IPS DF 19.7 (cell line): ENCODE measurements around the gene MC1R.
"Not testable (repeated sequence)": the region's sequence is repeated elsewhere in the genome, so short reads cannot be mapped to it uniquely, and the experiment has no call there.

Source experiments
- DNase-seq: peaks from one replicate; pipeline ENCODE4 v3.0.0-alpha.2; 2013; ENCODE audit warnings: low read depth, low spot score

MC1R gene

DNA sequence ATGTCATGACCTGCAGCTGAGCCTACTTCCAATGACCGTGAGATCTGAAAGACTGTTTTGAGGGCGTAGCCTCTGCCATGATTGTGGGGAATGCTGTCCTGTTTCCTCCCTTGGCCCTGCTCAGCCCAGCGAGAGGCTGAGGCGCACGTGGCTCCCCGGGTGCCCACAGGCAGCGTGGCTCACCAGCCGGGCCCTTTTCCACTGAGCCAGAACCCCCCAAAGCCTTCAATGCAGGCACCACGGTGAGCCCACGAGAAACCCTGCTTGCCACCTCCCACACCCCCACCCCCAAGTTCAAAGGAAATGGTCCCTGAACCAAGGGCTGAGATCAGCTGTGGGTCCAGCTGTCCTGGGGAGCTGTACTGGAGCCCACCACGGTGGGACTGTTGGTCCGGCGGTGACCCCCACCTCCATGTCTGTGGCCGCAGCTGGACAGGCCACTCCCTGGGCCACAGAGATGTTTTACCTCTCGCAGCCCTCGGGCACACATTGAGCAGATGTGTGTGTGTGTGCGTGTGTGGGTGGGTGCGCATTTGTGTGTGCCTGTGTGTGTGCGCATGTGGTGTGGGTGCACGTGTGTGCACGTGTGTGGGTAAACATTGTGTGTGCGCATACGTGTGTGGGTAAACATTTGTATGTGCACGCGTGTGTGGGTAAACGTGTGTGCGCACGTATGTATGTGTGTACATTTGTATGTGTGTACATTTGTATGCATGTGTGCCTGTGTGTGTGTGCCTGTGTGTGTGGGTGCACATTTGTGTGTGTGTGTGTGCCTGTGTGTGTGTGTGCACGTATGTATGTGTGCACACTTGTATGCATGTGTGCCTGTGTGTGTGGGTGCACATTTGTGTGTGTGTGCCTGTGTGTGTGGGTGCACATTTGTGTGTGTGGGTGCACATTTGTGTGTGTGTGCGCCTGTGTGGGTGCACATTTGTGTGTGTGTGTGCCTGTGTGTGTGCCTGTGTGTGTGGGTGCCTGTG, 5.0 kb upstream of the MC1R start:
- DNase-seq = no peak

DNA sequence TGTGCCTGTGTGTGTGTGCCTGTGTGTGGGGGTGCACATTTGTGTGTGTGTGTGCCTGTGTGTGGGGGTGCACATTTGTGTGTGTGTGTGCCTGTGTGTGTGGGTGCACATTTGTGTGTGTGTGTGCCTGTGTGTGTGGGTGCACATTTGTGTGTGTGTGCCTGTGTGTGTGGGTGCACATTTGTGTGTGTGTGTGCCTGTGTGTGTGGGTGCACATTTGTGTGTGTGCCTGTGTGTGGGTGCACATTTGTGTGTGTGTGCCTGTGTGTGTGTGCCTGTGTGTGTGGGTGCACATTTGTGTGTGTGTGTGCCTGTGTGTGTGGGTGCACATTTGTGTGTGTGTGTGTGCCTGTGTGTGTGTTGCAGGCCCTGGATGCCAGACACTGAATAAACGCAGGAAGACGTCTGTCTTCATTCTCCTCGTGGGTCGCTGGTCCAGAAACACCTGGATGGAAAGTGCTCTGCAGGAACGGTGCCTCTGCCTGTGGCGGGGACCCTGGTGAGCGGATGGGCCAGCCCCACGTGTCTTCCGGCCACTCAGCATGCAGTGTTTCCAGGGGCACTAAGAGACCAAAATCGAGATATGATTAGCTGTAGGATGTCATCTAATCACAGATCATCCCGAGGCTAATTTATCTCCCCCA, 3.9 kb upstream of the MC1R start:
- not testable (repeated sequence) for DNase-seq

DNA sequence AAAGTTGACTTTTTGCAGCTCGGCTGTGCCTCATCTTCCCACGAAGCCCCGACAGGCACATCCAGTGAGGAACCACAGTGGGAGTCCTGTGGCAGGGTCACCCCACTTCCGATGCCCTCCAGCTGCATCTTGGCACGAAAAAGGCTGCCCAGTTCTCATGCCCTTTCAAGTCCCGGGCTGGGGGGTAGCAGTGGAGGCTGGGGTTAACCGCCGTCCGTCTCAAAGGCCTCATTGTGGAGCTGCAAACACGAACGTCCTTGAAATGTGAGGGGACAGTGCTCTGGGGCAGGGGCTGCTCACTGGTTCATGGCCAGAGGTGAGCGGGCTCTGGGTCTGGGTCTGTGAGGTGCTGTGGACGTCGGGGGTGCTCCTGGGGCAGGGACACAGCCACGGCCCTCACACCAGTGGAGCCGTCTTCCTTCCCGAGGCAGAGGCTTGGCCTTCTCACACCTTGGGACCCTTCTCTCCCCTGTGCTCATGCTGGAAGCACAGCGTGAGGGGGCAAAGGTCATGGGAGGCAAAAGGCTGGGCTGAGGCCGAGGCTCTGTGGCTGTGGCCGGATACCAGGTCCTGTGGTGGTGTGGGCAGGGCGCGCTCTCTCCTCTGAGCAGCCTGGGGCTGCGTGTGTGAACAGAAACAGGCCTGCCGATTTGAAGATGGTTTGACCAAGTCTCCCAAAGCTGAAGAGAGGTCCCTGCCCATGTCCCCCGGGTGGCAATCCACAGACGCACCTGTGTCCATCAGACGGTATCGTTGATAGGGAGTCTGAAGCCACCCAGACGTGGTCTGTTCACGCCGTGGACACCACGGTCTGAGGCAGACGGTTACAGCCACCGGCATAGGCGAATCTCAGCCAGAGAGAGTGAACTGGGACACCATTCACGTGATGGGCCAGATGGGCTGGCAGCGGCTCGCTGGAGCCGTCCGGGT, 3.1 kb upstream of the MC1R start:
- DNase-seq = no peak

DNA sequence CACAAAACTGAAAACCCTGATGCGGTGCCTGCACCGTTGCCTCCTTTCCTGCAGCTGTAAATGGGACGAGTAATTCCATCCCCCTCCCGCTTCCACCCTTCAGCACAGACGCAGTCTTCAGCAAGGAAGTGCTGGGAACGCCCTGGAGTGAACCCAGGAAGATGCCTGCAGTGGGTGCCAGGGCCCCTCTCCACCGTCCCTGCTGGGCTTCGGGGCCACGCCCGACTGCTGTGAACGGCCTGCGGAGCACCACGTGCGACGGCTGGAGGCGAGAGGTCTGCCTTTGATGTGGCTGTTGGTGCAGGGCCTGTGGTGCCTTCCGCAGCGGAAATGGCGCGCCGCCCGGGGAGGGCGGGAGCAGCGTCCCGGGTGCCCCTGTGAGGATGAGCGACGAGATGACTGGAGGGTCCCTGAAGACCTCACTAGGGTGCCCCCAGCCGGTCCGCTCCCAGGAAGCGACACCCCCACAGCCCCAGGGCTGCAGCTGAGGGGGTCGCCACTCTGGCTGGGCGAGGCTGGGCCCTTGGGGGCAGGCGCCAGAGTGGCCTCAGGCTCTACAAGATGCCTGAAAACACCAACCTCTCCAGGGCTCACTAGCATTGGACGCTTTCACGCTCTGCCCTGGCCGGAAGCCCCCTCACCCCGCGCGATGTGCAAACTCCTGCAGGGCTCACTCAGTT, 749 bp upstream of the MC1R start:
- no peak for DNase-seq

DNA sequence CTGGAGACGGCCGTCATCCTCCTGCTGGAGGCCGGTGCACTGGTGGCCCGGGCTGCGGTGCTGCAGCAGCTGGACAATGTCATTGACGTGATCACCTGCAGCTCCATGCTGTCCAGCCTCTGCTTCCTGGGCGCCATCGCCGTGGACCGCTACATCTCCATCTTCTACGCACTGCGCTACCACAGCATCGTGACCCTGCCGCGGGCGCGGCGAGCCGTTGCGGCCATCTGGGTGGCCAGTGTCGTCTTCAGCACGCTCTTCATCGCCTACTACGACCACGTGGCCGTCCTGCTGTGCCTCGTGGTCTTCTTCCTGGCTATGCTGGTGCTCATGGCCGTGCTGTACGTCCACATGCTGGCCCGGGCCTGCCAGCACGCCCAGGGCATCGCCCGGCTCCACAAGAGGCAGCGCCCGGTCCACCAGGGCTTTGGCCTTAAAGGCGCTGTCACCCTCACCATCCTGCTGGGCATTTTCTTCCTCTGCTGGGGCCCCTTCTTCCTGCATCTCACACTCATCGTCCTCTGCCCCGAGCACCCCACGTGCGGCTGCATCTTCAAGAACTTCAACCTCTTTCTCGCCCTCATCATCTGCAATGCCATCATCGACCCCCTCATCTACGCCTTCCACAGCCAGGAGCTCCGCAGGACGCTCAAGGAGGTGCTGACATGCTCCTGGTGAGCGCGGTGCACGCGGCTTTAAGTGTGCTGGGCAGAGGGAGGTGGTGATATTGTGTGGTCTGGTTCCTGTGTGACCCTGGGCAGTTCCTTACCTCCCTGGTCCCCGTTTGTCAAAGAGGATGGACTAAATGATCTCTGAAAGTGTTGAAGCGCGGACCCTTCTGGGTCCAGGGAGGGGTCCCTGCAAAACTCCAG, 1.1 kb downstream of the MC1R start:
- no peak for DNase-seq

DNA sequence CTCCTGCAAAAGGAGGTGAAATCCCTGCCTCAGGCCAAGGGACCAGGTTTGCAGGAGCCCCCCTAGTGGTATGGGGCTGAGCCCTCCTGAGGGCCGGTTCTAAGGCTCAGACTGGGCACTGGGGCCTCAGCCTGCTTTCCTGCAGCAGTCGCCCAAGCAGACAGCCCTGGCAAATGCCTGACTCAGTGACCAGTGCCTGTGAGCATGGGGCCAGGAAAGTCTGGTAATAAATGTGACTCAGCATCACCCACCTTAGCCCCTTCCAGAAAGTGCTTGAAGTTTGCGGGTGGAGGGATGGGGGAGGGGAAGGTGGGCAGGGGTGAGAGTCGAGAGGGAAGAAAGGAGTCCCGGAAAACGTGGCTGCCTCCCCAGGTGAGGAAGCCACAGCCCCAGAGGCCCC, 2.1 kb downstream of the MC1R start:
- no peak for DNase-seq

DNA sequence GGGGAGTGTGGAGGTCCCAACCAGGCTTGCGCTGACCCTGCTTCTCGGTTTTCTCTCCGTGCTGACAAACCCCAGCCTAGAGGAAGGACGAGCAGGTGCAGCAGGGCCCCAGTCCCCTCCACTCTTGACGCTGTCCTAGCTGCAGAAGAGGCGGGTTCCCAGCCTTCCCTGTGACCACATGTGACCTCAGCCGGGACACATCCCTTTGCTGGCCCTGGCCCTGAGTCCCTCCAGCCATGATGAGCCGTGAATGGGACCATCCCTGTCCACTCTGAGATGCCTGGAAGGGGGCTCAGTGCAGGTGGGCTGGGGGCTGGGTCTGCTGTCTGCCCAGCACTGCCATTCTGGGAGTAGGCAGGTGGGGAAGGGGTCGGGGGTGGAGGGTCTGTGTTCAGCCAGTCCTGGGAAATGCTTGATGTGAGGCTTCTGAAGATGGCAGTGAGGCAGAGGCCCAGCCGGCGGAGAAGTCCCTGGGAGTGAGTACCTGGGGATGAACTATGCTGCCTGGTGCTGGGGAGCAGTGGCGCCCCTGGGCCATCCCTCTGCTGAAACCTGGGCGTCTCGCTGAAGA, 2.6 kb downstream of the MC1R start:
- DNase-seq = no peak

DNA sequence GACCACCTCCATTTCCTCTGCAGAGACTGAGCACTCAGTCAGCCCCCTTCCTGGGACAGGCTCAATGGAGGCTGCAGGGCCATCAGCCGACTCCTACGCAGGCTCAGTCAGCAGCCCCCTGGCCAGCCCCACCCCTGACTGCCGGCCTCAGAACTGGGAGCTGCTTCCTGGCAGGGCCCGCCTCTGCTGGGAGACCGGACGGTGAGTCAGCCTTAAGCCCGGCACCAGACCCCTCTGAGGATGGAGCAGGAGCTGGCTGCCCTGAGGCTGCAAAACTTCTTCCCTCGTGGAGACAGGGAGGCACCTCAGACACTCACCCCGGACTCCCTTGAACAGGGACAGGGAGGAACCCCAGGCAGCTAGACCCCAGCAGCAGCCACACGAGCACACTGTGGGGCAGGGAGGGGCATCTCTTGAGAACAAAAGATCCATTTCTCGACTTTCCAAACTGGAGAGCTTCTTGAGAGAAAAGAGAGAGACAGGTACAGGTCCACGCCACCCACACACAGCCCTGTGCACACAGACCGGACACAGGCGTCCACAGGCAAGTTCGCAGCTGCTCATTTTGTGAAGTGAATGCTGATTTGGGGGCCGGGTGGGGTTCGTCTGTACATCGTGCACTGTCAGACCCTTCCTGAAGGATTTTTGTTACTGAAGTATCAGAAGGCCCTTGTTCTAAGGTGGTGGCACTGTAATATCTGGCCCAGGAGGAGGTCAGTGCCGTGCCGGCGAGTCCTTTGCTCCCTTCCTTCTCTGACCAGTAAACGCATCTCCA, 3.2 kb downstream of the MC1R start:
- no peak for DNase-seq

DNA sequence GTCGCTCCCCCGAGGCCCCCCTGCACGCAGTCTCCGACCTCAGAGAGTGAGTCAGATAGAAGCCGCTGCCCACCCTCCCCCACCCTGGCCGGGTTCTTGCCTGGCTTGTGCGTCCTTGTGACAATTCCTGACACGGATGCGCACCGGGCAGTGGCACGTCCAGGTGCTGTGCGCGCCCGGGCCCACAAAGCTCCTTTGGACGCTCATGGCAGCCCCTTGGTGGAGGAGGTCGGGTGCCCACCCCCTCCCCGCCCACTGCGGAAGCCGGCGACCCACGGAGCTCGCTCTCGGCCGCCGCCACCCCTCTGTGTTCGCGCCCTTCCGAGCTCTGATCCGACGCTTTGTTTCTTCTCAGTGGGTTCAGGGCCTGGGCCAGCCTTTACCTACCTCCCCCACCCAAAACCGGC, 3.8 kb downstream of the MC1R start:
- no peak for DNase-seq

DNA sequence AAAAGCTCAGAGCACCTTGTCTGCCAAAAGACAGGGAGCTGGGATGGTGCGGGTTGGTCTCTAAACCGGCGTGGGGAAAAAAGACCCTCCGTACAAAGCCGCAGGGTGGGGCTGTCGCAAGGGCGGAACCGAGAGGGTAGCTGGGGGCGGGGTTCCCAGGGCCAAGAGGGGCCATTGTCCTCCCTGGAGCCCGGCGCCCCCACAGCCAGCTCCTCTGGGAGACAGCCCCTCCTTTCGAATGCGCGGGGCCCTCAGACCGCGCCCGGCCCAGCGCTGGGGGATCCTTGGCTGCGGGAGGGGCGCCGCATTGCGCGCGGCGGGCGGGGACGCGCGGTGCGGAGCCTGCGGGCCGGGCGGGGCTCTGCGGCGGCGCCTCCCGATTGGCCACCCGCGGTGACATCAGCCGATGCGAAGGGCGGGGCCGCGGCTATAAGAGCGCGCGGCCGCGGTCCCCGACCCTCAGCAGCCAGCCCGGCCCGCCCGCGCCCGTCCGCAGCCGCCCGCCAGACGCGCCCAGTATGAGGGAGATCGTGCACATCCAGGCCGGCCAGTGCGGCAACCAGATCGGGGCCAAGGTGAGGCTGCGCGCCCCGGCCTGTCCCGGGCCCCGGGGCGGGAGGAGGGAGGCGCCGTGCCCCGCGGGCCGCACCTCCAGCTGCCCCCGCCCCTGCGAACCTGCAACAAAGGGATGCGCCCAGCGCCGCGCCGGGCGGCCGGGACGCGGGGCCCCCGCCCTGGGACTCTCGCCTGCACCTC, 4.4 kb downstream of the MC1R start, which contains the start of gene TUBB3:
Gene TUBB3, plus strand, starts transcription at position 459 of the 756 bp plus-strand sequence. Its CDS starts 60 bp downstream, at position 519.
- DNase-seq = no peak

DNA sequence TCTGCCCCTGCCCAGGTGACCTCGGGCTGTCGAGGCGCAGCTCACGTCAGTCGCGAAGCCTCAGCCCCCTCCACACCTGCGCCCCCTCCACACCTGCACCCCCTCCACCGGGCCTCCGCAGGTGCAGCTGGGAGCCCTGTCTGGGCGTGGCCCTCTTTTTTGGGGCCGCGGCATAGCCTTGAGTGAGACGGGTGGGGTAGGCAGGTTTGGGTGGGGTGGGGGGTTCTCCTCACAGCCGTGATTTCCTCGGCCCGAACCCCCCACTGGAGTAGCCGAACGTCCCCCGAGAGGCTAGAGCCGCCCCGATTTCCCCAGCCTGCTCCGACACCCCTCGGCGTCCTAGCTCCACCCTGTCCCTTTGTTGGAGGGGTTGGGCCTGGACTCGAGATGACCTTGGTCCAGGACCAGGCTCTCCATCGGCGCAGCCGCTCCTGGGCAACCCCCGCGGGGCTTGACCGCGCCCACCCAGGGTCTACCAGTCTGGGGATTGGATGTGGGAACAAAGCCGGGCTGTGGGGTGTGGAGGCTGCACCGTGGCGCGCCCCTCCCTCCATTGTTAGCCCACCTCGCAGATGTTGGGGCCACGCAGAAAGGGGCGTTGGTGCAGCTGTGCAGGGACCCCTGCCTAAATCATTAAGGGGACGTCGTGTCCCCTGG, 5.1 kb downstream of the MC1R start:
- no peak for DNase-seq

DNA sequence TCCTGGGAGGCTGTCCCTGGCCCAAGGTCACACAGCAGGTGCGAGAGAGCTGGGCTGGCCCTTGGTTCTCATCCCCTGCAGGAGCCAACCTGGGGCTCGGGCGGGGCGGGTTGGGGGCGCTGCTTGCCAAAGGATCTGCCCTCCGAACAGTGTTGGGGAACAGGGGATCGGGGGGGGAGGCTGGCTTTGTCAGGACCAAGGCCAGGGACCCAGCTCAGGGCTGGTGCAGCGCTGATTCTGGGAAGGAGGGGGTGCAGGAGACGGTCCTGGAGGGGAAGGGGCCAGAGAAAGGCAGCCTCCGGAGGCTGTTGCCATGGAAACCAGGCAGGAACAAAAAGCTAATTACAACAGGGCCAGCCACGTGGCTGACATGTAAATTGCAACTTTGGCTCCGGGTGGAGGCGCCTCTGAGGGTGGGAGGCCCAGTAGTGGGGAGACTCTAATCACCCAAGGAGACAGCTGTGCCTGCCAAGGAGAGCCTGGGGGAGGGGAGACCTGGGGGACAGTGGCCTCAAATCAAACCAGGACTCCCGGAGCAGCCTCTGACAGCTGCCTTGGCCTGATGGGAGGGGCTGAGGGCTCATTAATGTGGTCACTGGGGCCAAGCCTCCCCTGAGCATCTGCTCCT, 5.7 kb downstream of the MC1R start:
- DNase-seq = no peak

DNA sequence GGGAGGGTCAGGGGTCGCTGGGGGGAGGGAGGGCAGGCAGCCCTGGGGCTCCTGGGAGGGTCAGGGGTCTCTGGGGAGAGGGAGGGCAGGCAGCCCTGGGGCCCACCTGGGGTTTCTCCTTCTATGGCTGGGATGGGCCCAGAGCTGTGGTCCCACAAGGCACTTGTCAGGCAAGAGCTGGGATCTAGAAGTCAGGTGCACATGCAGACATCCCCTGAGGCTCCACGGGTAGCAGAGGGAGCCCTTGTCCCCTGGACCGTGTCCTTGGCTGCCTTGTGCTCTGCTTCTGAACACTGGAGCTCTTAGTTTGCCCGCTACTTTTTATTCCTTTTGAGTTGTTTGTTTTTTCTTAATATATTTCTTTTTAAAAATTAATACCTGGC, 6.3 kb downstream of the MC1R start:
- DNase-seq = no peak

DNA sequence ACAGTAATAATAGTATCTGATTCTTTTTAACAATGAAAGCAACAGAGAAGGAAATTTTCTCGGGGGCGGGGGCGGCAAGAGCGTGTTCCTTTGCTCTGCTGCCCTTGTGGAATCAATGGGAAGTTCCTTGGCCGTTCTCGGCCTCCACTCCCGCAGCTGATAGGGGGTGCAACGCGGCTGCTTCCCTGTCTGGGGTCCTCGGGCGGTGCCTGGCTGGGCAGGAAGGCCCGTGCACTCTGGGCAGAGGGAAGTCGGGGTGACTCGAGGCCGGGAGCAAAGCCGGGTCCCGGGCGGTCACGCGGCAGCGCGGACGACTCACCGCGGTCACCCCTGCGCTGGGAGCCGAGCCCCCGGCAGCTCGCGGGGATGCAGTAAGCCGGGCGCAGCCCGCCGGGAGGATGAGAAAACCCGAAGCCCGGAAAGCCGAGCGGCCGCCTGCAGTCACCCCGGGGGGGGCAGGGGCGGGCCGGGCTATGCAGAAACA, 7.0 kb downstream of the MC1R start:
- DNase-seq = no peak

DNA sequence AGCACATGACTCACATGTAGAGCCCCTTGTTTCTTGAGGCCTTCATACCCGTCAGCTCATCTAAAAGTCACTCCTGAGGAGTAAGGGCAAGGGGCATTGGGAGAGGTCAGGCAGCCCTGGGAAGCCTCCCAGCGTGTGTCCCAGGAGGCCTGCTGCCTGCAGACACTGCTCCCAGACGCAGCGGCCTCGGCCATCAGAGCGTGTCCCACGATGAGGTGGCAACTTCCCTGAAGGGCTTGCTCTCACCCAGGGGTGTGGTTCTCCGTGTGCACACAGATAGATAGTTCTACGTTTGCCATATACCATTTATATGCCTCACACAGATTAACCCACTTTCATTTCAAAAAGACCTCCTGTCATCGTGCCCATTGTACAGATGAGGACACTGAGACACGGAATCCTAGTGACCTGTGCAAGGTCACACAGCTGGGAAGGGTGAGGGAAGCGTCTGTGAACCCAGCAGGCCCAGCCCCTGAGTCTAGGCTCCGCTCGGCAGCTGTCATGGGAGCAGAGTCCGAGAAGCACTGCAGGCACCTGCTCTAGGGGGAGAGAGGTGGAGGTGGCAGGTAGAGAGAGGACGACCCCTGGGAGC, 12.7 kb downstream of the MC1R start:
- no peak for DNase-seq

DNA sequence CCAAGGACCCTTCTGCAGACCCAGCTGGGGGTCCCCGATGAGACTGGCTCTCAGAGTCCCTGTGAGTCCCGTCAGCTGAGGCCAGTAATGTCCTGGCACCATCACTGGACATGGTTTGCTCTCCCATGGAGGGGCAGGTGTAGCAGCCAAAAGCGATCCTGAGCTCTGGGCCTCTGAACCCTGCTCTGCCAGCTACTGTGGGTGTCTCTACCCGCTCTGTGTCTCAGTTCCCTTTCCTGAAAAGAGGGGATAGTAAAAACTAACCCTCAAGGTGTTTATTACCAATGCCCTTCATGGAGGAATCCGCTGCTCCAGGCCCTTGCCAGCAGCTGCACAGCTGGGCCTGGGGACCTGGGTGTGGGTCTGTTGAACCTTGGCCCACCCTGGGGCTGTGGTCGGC, 13.3 kb downstream of the MC1R start:
- DNase-seq = no peak

DNA sequence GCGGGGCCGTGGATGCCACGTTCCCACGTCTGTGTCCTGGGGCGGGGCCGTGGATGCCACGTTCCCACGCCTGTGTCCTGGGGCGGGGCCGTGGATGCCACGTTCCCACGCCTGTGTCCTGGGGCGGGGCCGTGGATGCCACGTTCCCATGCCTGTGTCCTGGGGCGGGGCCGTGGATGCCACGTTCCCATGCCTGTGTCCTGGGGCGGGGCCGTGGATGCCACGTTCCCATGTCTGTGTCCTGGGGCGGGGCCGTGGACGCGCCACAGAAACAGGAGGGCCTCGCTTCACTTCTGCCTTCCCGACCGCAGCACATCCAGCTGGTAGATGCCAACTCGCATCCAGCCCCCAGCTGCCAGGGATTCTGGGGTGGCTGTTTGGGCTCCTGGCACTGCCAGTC, 15.4 kb downstream of the MC1R start:
- not testable (repeated sequence) for DNase-seq
